ENCODE data around the gene HS2ST1.

- TF ChIP-seq, protein P1, sequence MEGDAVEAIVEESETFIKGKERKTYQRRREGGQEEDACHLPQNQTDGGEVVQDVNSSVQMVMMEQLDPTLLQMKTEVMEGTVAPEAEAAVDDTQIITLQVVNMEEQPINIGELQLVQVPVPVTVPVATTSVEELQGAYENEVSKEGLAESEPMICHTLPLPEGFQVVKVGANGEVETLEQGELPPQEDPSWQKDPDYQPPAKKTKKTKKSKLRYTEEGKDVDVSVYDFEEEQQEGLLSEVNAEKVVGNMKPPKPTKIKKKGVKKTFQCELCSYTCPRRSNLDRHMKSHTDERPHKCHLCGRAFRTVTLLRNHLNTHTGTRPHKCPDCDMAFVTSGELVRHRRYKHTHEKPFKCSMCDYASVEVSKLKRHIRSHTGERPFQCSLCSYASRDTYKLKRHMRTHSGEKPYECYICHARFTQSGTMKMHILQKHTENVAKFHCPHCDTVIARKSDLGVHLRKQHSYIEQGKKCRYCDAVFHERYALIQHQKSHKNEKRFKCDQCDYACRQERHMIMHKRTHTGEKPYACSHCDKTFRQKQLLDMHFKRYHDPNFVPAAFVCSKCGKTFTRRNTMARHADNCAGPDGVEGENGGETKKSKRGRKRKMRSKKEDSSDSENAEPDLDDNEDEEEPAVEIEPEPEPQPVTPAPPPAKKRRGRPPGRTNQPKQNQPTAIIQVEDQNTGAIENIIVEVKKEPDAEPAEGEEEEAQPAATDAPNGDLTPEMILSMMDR (IDR thresholded peaks at IDR 0.05): no peak
- TF ChIP-seq POLR2A (IDR thresholded peaks at IDR 0.05): no peak
- no peak for TF ChIP-seq EP300 (IDR thresholded peaks at IDR 0.05)
Observed at GRCh38 chr1:87129606-87130005, 215.2 kb downstream of the HS2ST1 start.

Data from ovary (tissue), 3 donors.